Vagina (tissue), 2 donors: ENCODE results near the gene ENPP7. TPM values are rescaled to one million over a fixed set of nuclear protein-coding genes. Genes with fewer than 3 reads are reported as not detected.

Source experiments
- DNase-seq, 2 donors: peaks; one replicate each; pipeline ENCODE4 v3.0.0-alpha.2; 2017; ENCODE audit errors: extremely low spot score in 2 of 2
- H3K27ac ChIP-seq: fragments of 200-600 bp; sonication (generic); one replicate; pipeline ENCODE4 v1.5.1; 2019
- H3K27me3 ChIP-seq: fragments of 200-600 bp; sonication (generic); one replicate; pipeline ENCODE4 v1.5.1; 2019
- H3K36me3 ChIP-seq, 2 donors: fragments of 200-600 bp; sonication (generic); one replicate each; pipeline ENCODE4 v1.5.1; 2017 to 2019
- H3K4me1 ChIP-seq: fragments of 200-600 bp; sonication (generic); one replicate; pipeline ENCODE4 v1.5.1; 2019
- H3K4me3 ChIP-seq, 2 donors: fragments of 200-600 bp; sonication (generic); 1 replicate in 1 of 2; 2 replicates in 1 of 2; pipeline ENCODE4 v1.5.1; 2016 to 2019
- H3K9me3 ChIP-seq: fragments of 200-600 bp; sonication (generic); one replicate; pipeline ENCODE4 v1.5.1; 2019
- CTCF ChIP-seq, 3 experiments: fragments of 450-650 bp in 2 of 3; fragments of 200-600 bp in 1 of 3; sonication (generic) in 1 of 3; IDR thresholded peaks; one replicate each; pipeline ENCODE4 v1.5.1; 2017 to 2019; ENCODE audit warnings: antibody characterized with exemption in 3 of 3, mild to moderate bottlenecking in 2 of 3, moderate library complexity in 2 of 3
- POLR2A ChIP-seq, 2 donors: fragments of 450-650 bp; IDR thresholded peaks; one replicate each; pipeline ENCODE4 v1.6.1; 2017; ENCODE audit warnings: antibody characterized with exemption in 2 of 2, mild to moderate bottlenecking in 2 of 2, moderate library complexity in 2 of 2
- POLR2AphosphoS5 ChIP-seq, 2 donors: sonication (generic); formaldehyde crosslinking; IDR thresholded peaks; one replicate each; pipeline ENCODE4 v1.9.0; 2017; ENCODE audit warnings: antibody characterized with exemption in 2 of 2, mild to moderate bottlenecking in 2 of 2, low read depth in 1 of 2; ENCODE audit not compliant: insufficient read depth in 1 of 2
- intact Hi-C: fragments of 100-400 bp; cut with DNase I; formaldehyde crosslinking; loops from one replicate; pipeline ENCODE4 v1.15.1; 2023
- total RNA-seq: library from RNA; depleted of rRNA; stranded (reverse); fragments of >200 nt; gene quantifications from one replicate; pipeline ENCODE4 v1.2.3, GENCODE V29; 2016

The ENPP7 gene
- total RNA-seq, 1 donor from 2014 or later, result not detected

- Histone ChIP-seq H3K4me3 (peak overlapping the region; percentile 53 to 59), H3K27ac (peak overlapping the region; percentile 58), H3K27me3 (peaks cover 4% of the 10 kb centered on the region), H3K36me3 (no peaks in the 10 kb centered on the region), H3K4me1 (peaks cover 24% of the 10 kb centered on the region), H3K9me3 (no peaks in the 10 kb centered on the region)
- DNase-seq, result no peak
- TF ChIP-seq POLR2A (IDR thresholded peaks at IDR 0.05) (no peak), POLR2AphosphoS5 (IDR thresholded peaks at IDR 0.05; ENCODE audit: insufficient read depth in 1 of 2, low read depth in 1 of 2) (no peak), CTCF (IDR thresholded peaks at IDR 0.05) (no peak)
- intact Hi-C loops, result no loop called here
Observed at GRCh38 chr17:79776376-79777119, 45.8 kb downstream of the ENPP7 start.

DNA sequence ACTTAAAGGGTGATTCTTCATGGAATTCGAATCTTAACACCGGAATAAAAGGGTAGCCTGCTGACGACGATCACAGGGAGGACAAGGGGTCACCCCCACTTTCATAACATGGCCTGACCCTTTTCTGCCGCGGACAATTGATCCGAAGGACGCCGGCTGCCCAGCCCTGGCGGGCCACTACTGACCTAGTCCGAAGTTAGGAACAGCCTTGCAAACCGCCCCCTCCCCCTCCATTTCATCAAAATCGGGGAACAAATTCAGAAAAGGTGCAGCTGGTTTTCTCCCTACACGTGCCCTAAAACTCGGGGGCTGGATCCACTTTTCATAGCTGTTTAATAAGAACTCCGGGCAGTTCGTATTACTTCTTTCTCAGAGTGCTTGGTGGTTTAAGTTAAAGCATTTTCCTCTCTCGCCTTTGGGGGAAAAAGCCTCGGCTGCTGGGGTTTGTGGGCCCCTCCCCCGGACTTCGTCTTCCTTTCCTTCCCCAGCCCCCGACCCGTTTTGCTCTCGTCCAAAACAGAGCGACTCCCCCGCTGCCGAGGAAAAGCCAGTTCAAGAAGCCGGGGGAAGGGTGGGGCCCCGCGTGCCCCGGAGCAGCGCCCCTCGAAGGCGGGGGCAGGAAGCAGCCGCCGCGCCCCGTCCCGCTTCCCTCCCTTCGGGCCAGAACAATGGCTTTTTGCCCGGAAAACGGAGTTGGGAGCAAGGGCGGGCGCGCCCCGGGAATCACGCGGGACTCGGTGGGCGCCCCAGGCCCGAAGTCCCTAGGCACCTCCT lies 46.6 kb downstream of the ENPP7 start:
- H3K9me3 ChIP-seq, result no peaks in the 10 kb centered on the region
- DNase-seq, result no peak
- no peak for TF ChIP-seq POLR2AphosphoS5 (IDR thresholded peaks at IDR 0.05; ENCODE audit: insufficient read depth in 1 of 2, low read depth in 1 of 2)
- TF ChIP-seq POLR2A (IDR thresholded peaks at IDR 0.05), result no peak
- no peak for TF ChIP-seq CTCF (IDR thresholded peaks at IDR 0.05)
- no peaks in the 10 kb centered on the region for H3K36me3 ChIP-seq
- H3K27ac ChIP-seq, result peak overlapping the region; percentile 58
- H3K4me1 ChIP-seq, result peaks cover 24% of the 10 kb centered on the region
- intact Hi-C loops, result no loop called here
- H3K4me3 ChIP-seq, result peak overlapping the region; percentile 53 to 59
- H3K27me3 ChIP-seq, result peaks cover 4% of the 10 kb centered on the region

GRCh38 chr17:79777894-79778503 lies 47.3 kb downstream of the ENPP7 start, which contains the start of gene CBX2:
CBX2 (plus strand) TSS chr17:79778148; CDS start chr17:79778236, 88 bp downstream.
- Histone ChIP-seq H3K27me3 (no peaks in the 10 kb centered on the region), H3K9me3 (no peaks in the 10 kb centered on the region), H3K36me3 (no peaks in the 10 kb centered on the region), H3K27ac (peak within 1 kb of the TSS; percentile 58), H3K4me3 (peak within 1 kb of the TSS; percentile 59 to 62), H3K4me1 (peaks cover 24% of the 10 kb centered on the region)
- DNase-seq, result no peak
- intact Hi-C loops, result no loop called here
- TF ChIP-seq POLR2A (IDR thresholded peaks at IDR 0.05), result no peak
- no peak for TF ChIP-seq CTCF (IDR thresholded peaks at IDR 0.05)
- no peak for TF ChIP-seq POLR2AphosphoS5 (IDR thresholded peaks at IDR 0.05; ENCODE audit: insufficient read depth in 1 of 2, low read depth in 1 of 2)

DNA sequence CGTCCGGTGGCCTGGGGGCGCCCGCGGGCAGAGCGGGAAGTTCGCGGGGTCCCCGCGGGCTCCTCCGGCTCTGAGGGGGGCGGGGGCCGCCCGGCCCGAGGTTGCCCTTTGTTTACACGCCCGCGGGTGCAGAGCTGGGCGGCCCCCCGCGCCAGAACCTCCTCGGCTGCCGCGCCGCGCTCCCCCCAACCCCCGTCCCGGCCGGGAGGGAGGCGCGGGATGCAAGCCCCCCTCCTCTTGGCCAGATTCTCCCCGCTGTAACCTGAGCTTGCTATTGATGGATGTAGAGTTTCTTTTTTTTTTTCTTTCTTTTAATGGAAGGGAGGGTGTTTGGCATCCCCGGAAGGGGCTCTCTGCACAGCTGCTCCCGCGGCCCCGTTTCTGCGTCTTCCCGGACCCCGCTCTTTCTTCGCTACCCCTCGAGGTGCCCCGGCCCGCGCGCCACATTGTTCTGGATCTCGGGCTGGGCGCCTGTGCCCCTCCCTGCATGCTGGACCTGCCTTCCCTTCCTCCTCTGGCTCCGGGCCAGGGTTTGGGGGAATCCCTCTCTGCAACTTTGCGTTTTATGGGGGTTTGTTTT lies 47.9 kb downstream of the ENPP7 start:
- H3K4me3 ChIP-seq, result peak overlapping the region; percentile 54 to 62
- H3K36me3 ChIP-seq, result no peaks in the 10 kb centered on the region
- no peaks in the 10 kb centered on the region for H3K27me3 ChIP-seq
- H3K4me1 ChIP-seq, result peaks cover 24% of the 10 kb centered on the region
- DNase-seq, result no peak
- TF ChIP-seq POLR2AphosphoS5 (IDR thresholded peaks at IDR 0.05; ENCODE audit: insufficient read depth in 1 of 2, low read depth in 1 of 2), result no peak
- TF ChIP-seq CTCF (IDR thresholded peaks at IDR 0.05), result no peak
- no peak for TF ChIP-seq POLR2A (IDR thresholded peaks at IDR 0.05)
- intact Hi-C loops, result no loop called here
- no peaks in the 10 kb centered on the region for H3K9me3 ChIP-seq
- peak overlapping the region; percentile 49 for H3K27ac ChIP-seq
